ENCODE measurements around the gene PPP1R12C. TPM values are rescaled to one million over a fixed set of nuclear protein-coding genes. Genes with fewer than 3 reads are reported as not detected.
"Not testable (repeated sequence)": the region's sequence is repeated elsewhere in the genome, so short reads cannot be mapped to it uniquely, and the experiment has no call there.

The PPP1R12C gene
- total and polyA plus RNA-seq, 8 donors: 37.1 to 266 (median 53.4) TPM

DNA sequence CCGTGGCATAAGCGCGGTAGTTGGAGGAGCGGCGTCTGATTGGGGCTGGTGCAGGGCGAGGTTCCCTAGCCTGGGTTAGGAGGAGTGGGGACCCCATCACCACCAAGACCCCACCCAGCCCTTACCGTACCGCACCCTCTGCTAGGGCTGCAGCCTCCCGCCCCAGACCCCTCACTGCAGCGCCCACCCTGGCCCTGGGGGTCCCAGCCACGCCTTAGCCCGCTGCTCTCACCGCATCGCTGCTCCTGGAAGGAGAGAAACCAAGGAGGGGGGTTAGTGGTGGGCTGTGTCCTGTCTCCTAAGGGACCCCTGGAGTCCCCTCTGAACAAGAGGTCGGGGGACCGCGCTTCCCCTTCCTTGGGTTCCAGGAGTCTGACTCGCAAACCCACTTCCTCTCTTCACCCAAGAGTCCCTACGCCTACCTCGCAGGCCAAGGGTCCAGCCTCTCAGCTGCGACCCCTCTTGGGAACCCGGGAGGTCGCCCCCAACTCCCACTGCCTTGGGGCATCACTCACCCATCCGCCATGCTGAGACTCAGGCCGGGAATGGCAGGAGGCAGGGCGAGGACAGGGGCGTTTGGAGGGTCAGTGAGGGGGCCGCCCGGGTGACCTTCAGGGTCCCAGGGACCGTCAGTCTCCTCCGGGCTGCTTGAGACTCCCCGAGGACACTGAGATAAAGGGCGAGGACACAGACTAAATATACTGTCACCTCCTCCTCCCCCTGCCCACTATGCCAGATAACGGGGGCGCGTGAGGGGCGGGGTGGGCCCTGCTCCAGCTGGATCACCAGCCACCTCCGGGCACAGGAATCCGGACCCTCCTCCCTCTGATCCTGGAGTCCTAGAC is 39.8 kb upstream of the PPP1R12C start, which contains the start of gene TNNI3:
Gene TNNI3, minus strand, starts transcription at position 669 of the 845 bp plus-strand sequence. Its CDS starts 143 bp downstream, at position 526.
- intact Hi-C loops (cut with DNase I): no loop called here
- H3K36me3 ChIP-seq: no peaks in the 10 kb centered on the region
- TF ChIP-seq, protein P1, sequence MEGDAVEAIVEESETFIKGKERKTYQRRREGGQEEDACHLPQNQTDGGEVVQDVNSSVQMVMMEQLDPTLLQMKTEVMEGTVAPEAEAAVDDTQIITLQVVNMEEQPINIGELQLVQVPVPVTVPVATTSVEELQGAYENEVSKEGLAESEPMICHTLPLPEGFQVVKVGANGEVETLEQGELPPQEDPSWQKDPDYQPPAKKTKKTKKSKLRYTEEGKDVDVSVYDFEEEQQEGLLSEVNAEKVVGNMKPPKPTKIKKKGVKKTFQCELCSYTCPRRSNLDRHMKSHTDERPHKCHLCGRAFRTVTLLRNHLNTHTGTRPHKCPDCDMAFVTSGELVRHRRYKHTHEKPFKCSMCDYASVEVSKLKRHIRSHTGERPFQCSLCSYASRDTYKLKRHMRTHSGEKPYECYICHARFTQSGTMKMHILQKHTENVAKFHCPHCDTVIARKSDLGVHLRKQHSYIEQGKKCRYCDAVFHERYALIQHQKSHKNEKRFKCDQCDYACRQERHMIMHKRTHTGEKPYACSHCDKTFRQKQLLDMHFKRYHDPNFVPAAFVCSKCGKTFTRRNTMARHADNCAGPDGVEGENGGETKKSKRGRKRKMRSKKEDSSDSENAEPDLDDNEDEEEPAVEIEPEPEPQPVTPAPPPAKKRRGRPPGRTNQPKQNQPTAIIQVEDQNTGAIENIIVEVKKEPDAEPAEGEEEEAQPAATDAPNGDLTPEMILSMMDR (IDR thresholded peaks at IDR 0.05): no peak
- H3K27me3 ChIP-seq: peaks cover 0 to 12% (median 3%) of the 10 kb centered on the region in 4 donors
- DNase-seq (no peak), FAIRE-seq (no peak), ATAC-seq (no peak)
- H3K27ac ChIP-seq: no peak within 1 kb of the TSS
- no peaks in the 10 kb centered on the region for H3K9me3 ChIP-seq
- WGBS, 2 donors: 16 to 21% methylated on average over 29 to 39 of the region's 39 CpGs
- H3K4me1 ChIP-seq: peaks cover 0 to 4% (median 0%) of the 10 kb centered on the region in 3 donors
- no peak within 1 kb of the TSS for H3K4me3 ChIP-seq

DNA sequence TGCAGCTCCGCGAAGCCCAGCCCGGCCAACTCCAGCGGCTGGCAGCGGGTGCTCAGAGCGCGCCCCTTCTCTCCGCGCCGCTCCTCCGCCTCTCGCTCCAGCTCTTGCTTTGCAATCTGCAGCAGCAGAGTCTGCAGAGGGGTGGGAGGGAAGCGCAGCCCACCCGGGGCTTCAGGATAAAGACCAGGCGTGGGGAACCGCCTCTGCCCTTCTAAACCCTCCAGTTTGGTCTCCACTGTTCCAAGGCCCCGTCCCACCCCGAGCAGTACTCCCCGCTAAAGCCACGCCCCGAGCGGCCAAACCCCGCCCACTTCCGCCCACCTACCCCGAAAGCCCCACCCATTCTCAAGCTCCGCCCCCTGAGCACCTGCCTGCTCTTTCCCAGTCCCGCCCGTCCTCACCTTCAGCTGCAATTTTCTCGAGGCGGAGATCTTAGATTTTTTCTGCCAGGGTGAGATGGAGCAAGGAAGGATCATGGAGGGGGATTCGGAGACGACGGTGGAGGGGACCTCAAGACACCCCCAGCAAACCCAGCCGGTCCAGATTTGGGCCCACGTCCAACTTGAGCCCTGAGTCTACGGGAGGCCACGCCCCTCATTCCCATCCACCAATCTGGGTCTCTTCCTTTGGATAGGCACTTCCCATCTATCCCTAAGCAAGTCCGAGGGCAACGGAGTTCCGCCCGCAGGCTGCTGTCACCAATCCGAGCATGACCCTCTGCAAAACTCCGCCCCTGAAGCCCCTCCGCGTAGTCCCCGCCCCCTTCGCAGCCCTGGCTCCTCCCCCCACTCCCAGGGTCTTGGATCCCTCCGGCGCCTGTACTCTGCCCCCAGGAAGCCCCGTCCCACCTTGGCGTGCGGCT is 39.0 kb upstream of the PPP1R12C start:
- Histone ChIP-seq H3K4me1 (peaks cover 0 to 4% (median 0%) of the 10 kb centered on the region in 3 donors), H3K27ac (no peak overlapping the region), H3K4me3 (peak overlapping the region in 2 of 4 donors; percentile 12 to 30), H3K27me3 (peaks cover 0 to 4% (median 0%) of the 10 kb centered on the region in 4 donors), H3K9me3 (no peaks in the 10 kb centered on the region), H3K36me3 (no peaks in the 10 kb centered on the region)
- TF ChIP-seq, protein P1 (IDR thresholded peaks at IDR 0.05): no peak
- intact Hi-C loops (cut with DNase I): no loop called here
- 4 to 5% methylated on average over 52 of the region's 52 CpGs for WGBS, 2 donors
- FAIRE-seq (no peak), ATAC-seq (peak; percentile 29 to 89 (median 56)), DNase-seq (peak; percentile 43 to 86 (median 80))

DNA sequence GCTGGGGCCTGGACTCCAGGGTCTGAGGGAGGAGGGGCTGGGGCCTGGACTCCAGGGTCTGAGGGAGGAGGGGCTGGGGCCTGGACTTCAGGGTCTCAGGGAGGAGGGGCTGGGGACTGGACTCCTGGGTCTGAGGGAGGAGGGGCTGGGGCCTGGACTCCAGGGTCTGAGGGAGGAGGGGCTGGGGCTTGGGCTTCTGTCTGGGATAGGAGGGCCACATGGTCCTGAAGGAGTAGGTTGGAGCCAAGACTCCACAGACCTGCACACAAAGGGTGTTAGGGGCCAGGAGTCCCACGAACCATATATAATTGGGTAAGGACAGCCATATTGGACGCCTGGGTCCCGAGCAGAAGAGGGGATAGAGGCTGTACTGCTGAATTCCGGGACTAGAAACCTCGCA is 38.3 kb upstream of the PPP1R12C start:
- DNase-seq; ATAC-seq; H3K27me3 ChIP-seq; H3K27ac ChIP-seq; H3K4me1 ChIP-seq; intact Hi-C loops (cut with DNase I); H3K9me3 ChIP-seq; H3K36me3 ChIP-seq; FAIRE-seq: not testable (repeated sequence)
- peak overlapping the region in 2 of 4 donors; percentile 12 to 30 for H3K4me3 ChIP-seq
- 3 to 6% methylated on average over 5 of the region's 5 CpGs for WGBS, 2 donors

DNA sequence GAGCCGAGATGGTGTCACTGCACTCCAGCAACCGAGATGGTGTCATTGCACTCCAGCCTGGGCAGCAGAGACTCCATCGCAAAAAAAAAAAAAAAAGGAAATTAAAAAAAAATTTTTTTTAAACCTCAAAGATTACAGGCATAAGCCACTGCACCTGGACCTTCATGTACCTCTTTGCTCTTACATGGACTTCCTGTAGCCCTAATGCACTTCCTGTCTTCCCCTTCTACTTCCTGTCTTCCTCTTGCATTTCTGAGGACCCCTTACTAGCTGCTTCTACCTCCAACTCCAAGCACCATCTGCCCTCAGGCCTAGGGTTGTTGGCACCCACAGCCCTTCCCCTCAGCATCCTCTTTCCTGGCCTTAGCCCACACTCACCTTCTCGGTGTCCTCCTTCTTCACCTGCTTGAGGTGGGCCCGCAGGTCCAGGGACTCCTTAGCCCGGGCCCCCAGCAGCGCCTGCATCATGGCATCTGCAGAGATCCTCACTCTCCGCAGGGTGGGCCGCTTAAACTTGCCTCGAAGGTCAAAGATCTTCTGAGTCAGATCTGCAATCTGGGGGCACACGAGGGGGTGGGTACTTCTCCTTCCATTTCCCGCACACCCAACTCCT is 36.3 kb upstream of the PPP1R12C start:
- Histone ChIP-seq H3K4me1 (peaks cover 0 to 4% (median 0%) of the 10 kb centered on the region in 3 donors), H3K4me3 (no peak overlapping the region), H3K27me3 (no peaks in the 10 kb centered on the region), H3K9me3 (no peaks in the 10 kb centered on the region), H3K36me3 (no peaks in the 10 kb centered on the region), H3K27ac (no peak overlapping the region)
- intact Hi-C loops (cut with DNase I): no loop called here
- no peak for FAIRE-seq
- no peak for DNase-seq
- no peak for ATAC-seq
- TF ChIP-seq, protein P1 (IDR thresholded peaks at IDR 0.05): no peak
- WGBS, 2 donors: 70 to 78% methylated on average over 12 of the region's 12 CpGs

DNA sequence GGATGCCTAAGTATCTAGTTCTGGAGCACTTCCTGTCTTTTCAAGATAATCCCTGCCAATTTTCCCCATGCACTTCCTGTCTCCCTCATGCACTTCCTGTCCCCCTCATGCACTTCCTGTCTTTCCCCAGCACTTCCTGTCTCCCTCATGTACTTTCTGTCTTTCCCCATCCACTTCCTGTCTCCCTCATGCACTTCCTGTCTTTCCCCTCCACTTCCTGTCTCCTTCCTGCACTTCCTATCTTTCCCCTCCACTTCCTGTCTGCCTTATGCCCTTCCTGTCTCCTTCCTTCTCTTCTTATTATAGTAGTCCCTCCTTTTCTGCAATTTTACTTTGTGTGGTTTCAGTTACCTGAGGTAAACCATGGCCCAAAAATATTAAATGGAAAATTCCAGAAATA is 34.6 kb upstream of the PPP1R12C start:
- no peaks in the 10 kb centered on the region for H3K27me3 ChIP-seq
- H3K36me3 ChIP-seq: no peaks in the 10 kb centered on the region
- TF ChIP-seq, protein P1 (IDR thresholded peaks at IDR 0.05): no peak
- H3K4me1 ChIP-seq: peaks cover 0 to 4% (median 0%) of the 10 kb centered on the region in 3 donors
- no peaks in the 10 kb centered on the region for H3K9me3 ChIP-seq
- ATAC-seq (no peak), FAIRE-seq (no peak), DNase-seq (no peak)
- no peak overlapping the region for H3K4me3 ChIP-seq
- intact Hi-C loops (cut with DNase I): no loop called here
- H3K27ac ChIP-seq: no peak overlapping the region
